Measurements from ENCODE around the gene RC3H2. TPM values are rescaled to one million over a fixed set of nuclear protein-coding genes. Genes with fewer than 3 reads are reported as not detected.
"Not testable (repeated sequence)": the region's sequence is repeated elsewhere in the genome, so short reads cannot be mapped to it uniquely, and the experiment has no call there.

RC3H2 gene
- total RNA-seq, 1 donor from 2014 or later = 71.7 TPM

DNA sequence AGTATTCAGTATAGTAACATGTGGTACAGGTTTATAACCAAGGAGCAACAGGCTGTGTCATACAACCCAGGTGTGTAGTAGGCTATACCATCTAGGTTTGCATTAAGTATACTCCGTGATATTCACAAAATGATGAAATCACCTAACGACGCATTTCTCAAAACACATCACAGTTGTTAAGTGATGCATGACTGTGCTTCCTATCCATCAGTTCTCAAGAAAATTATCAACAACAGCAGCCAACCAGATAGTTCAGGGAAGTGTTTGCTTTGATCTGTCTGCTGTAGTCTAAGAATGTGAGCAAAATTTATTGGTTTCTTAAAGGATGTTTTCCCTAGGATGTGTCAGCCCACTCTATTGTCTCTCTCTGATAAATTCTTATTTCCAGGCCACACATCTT, 18.8 kb upstream of the RC3H2 start:
- TF ChIP-seq, protein P1, sequence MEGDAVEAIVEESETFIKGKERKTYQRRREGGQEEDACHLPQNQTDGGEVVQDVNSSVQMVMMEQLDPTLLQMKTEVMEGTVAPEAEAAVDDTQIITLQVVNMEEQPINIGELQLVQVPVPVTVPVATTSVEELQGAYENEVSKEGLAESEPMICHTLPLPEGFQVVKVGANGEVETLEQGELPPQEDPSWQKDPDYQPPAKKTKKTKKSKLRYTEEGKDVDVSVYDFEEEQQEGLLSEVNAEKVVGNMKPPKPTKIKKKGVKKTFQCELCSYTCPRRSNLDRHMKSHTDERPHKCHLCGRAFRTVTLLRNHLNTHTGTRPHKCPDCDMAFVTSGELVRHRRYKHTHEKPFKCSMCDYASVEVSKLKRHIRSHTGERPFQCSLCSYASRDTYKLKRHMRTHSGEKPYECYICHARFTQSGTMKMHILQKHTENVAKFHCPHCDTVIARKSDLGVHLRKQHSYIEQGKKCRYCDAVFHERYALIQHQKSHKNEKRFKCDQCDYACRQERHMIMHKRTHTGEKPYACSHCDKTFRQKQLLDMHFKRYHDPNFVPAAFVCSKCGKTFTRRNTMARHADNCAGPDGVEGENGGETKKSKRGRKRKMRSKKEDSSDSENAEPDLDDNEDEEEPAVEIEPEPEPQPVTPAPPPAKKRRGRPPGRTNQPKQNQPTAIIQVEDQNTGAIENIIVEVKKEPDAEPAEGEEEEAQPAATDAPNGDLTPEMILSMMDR (IDR thresholded peaks at IDR 0.05; ENCODE audit: partially characterized antibody, unreplicated experiment) = no peak
- peaks cover 2% of the 10 kb centered on the region for H3K9me3 Mint-ChIP-seq (ENCODE audit: unreplicated experiment)
- no peaks in the 10 kb centered on the region for H3K4me1 Mint-ChIP-seq (ENCODE audit: low read depth, unreplicated experiment)
- no peak overlapping the region for H3K4me3 Mint-ChIP-seq (ENCODE audit: unreplicated experiment)
- DNase-seq = no peak
- no peak overlapping the region for H3K27ac Mint-ChIP-seq (ENCODE audit: unreplicated experiment)
- H3K27me3 Mint-ChIP-seq (ENCODE audit: unreplicated experiment) = no peaks in the 10 kb centered on the region
- H3K36me3 Mint-ChIP-seq (ENCODE audit: unreplicated experiment) = no peaks in the 10 kb centered on the region

DNA sequence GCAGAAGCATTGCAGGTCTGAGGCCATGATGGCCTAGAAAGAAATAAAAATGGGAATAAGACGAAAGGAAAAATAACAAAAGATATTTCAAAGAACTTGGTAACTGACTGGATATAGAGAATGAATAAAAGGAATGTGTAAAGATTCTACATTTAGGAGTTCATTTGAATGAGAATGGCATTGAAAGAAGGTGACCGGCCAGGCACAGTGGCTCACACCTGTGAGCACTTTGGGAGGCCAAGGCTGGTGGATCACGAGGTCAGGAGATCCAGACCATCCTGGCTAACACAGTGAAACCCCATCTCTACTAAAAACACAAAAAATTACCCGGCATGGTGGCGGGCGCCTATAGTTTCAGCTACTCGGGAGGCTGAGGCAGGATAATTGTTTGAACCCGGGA, 17.6 kb upstream of the RC3H2 start:
- Mint-ChIP-seq H3K9me3 (ENCODE audit: unreplicated experiment) (peaks cover 2% of the 10 kb centered on the region), H3K27me3 (ENCODE audit: unreplicated experiment) (no peaks in the 10 kb centered on the region), H3K4me1 (ENCODE audit: low read depth, unreplicated experiment) (no peaks in the 10 kb centered on the region), H3K36me3 (ENCODE audit: unreplicated experiment) (no peaks in the 10 kb centered on the region), H3K4me3 (ENCODE audit: unreplicated experiment) (no peak overlapping the region), H3K27ac (ENCODE audit: unreplicated experiment) (no peak overlapping the region)
- DNase-seq = no peak
- TF ChIP-seq, protein P1 (IDR thresholded peaks at IDR 0.05; ENCODE audit: partially characterized antibody, unreplicated experiment) = no peak

DNA sequence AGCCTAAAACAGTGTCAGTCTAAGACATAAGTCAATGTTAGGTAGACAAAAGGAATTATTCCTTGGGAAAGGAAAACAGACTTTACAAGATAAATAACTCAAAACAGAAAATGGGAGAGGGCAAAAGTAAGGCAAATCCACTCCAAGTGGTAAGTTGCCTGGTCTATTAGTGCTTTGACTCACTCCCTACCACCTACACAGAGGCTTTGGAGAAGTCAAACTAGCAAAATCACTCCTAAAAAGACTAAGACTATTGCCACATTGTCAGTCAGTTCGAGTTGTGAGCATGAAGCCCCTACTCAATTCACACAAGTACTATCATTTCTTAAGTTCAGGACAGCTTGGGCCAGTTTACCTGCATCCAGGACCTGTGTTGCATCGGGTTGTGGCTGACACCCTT, 13.2 kb upstream of the RC3H2 start:
- H3K27me3 Mint-ChIP-seq (ENCODE audit: unreplicated experiment) = peaks cover 3% of the 10 kb centered on the region

DNA sequence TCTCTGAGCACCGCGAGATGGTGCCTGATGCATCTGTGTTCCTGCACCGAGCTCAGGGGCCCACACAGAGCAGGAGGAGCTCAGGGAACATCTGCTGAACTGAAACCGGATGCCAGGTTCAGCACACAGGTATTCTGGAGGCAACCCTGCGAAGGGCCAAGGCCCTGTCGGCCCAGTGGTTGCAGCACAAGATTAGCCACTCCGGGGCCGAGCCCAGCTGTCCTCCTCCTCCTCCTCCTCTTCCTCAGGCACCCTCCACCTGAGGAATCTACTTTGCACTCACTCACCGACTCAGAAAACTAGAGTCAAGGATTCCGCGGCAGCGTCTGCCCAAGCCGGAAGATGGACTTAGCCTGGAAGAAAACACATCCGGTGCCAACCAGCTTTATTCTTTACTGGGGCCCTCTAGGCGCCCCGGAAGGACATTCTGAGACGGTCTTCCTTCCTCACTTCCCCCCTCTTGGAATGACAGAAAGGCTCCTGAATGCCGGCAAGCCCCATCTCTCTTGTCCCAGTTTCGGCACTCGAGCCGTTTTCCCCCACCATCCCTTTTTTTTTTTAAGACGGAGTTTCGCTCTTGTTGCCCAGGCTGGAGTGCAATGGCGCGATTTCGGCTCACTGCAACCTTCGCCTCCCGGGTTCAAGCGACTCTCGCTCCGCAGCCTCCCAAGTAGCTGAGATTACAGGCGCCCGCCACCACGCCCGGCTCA, 8.0 kb upstream of the RC3H2 start, which contains the start of gene ZBTB6:
Gene ZBTB6 (minus strand): TSS at position 360 of the 710 bp plus-strand sequence. CDS start 1,251 bp downstream, outside the sequence.
- DNase-seq = peak; percentile 63
- Mint-ChIP-seq H3K27ac (ENCODE audit: unreplicated experiment) (peak within 1 kb of the TSS; percentile 98), H3K4me1 (ENCODE audit: low read depth, unreplicated experiment) (peaks cover 12% of the 10 kb centered on the region), H3K9me3 (ENCODE audit: unreplicated experiment) (peaks cover 5% of the 10 kb centered on the region), H3K4me3 (ENCODE audit: unreplicated experiment) (peak within 1 kb of the TSS; percentile 96), H3K27me3 (ENCODE audit: unreplicated experiment) (peaks cover 3% of the 10 kb centered on the region), H3K36me3 (ENCODE audit: unreplicated experiment) (no peaks in the 10 kb centered on the region)
- TF ChIP-seq, protein P1 (IDR thresholded peaks at IDR 0.05; ENCODE audit: partially characterized antibody, unreplicated experiment) = no peak

More for the DNA sequence above, 13.2 kb upstream of the RC3H2 start:
- no peak for DNase-seq
- H3K27ac Mint-ChIP-seq (ENCODE audit: unreplicated experiment) = no peak overlapping the region
- H3K36me3 Mint-ChIP-seq (ENCODE audit: unreplicated experiment) = no peaks in the 10 kb centered on the region
- H3K4me1 Mint-ChIP-seq (ENCODE audit: low read depth, unreplicated experiment) = no peaks in the 10 kb centered on the region
- no peak overlapping the region for H3K4me3 Mint-ChIP-seq (ENCODE audit: unreplicated experiment)
- H3K9me3 Mint-ChIP-seq (ENCODE audit: unreplicated experiment) = peaks cover 5% of the 10 kb centered on the region
- TF ChIP-seq, protein P1 (IDR thresholded peaks at IDR 0.05; ENCODE audit: partially characterized antibody, unreplicated experiment) = no peak

DNA sequence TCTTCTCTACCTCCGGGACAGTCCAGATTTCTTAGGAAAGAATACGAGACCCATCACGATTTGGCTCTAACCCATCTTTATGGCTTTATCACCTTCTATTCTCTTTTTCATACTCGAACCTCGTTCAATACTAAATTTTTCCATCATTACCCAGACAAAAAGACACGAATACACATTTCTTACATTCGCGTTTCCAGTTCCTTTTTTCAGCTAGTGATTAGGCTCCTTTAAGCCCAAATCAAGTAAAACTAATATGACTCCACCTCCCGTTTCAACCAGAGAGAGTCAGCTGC, 7.5 kb upstream of the RC3H2 start:
- peaks cover 3% of the 10 kb centered on the region for H3K27me3 Mint-ChIP-seq (ENCODE audit: unreplicated experiment)
- peaks cover 12% of the 10 kb centered on the region for H3K4me1 Mint-ChIP-seq (ENCODE audit: low read depth, unreplicated experiment)
- no peaks in the 10 kb centered on the region for H3K36me3 Mint-ChIP-seq (ENCODE audit: unreplicated experiment)
- no peak for DNase-seq
- peak overlapping the region; percentile 96 for H3K4me3 Mint-ChIP-seq (ENCODE audit: unreplicated experiment)
- TF ChIP-seq, protein P1 (IDR thresholded peaks at IDR 0.05; ENCODE audit: partially characterized antibody, unreplicated experiment) = no peak
- H3K9me3 Mint-ChIP-seq (ENCODE audit: unreplicated experiment) = peaks cover 5% of the 10 kb centered on the region
- peak overlapping the region; percentile 98 for H3K27ac Mint-ChIP-seq (ENCODE audit: unreplicated experiment)

DNA sequence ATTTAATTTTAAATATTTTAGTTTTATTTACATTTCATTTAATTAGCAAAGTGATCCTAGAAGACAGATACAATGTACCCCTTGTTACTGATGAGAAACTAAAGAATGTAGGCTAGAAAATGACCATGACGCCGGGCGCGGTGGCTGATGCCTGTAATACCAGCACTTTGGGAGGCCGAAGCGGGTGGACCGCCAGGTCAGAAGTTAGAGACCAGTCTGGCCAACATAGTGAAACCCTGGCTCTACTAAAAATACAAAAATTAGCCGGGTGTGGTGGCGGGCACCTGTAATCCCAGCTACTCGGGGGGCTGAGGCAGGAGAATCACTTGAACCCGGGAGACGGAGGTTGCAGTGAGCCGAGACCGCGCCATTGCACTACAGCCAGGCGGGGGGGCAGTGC, 963 bp upstream of the RC3H2 start:
- not testable (repeated sequence) for H3K27ac Mint-ChIP-seq (ENCODE audit: unreplicated experiment); H3K27me3 Mint-ChIP-seq (ENCODE audit: unreplicated experiment); H3K4me1 Mint-ChIP-seq (ENCODE audit: low read depth, unreplicated experiment); H3K36me3 Mint-ChIP-seq (ENCODE audit: unreplicated experiment); H3K9me3 Mint-ChIP-seq (ENCODE audit: unreplicated experiment); DNase-seq
- H3K4me3 Mint-ChIP-seq (ENCODE audit: unreplicated experiment) = peak overlapping the region; percentile 42
